Measurements from ENCODE around the gene EYA4. TPM values are rescaled to one million over a fixed set of nuclear protein-coding genes. Genes with fewer than 3 reads are reported as not detected.

Gene EYA4
- polyA plus RNA-seq, 2 of the 4 experiments (the other 2 are of a cell fraction), result 14.4 to 28.3 TPM

GRCh38 chr6:133265066-133265465 lies 23.9 kb downstream of the EYA4 start:
- ChIA-PET POLR2A (no interaction called here), CTCF (no interaction called here)
- TF ChIP-seq EHMT2 (IDR thresholded peaks at IDR 0.05; ENCODE audit: low read depth), result no peak
- no peak overlapping the region for H3K4me3 ChIP-seq
- WGBS (ENCODE audit: missing lambda C conversion rate), result 89% methylated on average over 4 of the region's 4 CpGs
- FAIRE-seq (no peak), DNase-seq (ENCODE audit: low read depth in 1 of 2, low spot score in 1 of 2) (no peak), ATAC-seq (no peak)
- H3K9me3 ChIP-seq, result no peaks in the 10 kb centered on the region
- H3K4me1 ChIP-seq, result no peaks in the 10 kb centered on the region
- H3K4me2 ChIP-seq, result no peak overlapping the region
- H3K27ac ChIP-seq, result no peak overlapping the region

DNA sequence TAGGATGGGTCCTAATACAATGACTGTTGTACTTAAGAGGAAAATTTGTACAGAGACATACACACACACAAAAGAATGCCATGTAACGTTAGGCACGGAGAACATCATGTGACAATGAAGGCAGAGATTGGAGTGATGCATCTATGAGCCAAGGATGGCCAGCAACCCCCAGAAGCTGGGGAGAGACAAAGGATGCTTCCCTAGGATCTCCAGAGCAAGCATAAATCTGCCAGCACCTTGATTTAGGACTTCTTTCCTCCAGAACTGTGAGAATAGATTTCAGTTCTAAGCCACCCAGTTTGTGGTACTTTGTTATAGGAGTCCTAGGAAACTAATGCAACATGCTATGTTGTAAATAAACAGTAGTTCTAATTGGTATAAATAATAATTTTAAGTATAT lies 25.0 kb downstream of the EYA4 start:
- POLR2A ChIA-PET, result no interaction called here
- H3K4me2 ChIP-seq, result no peak overlapping the region

DNA sequence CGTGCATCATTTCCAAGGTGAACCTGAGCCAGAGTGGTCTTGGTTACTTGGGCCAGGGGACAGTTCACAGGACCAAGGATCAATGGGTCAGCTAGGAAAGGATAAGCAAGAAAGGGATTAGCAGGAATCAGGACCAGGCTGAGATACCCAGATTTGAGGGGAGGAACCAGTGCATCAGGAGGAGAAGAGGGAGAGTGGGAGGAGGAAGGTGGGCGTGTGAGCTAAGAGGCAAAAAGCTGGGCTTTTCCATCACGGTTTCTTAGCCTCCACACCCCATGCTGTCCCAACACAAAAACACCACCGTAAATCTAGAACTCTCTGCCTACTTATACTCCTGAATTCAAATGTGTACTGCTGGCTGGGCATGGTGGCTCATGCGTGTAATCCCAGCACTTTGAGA lies 27.5 kb downstream of the EYA4 start:
- ATAC-seq, result no peak
- no peak for DNase-seq (ENCODE audit: low read depth in 1 of 2, low spot score in 1 of 2)
- Histone ChIP-seq H3K4me3 (no peak overlapping the region), H3K9me3 (peaks cover 6% of the 10 kb centered on the region; the same call in 1 of the 3 replicates), H3K27ac (no peak overlapping the region), H3K4me2 (no peak overlapping the region), H3K4me1 (no peaks in the 10 kb centered on the region)
- CTCF ChIA-PET, result no interaction called here
- POLR2A ChIA-PET, result no interaction called here
- FAIRE-seq, result no peak
- TF ChIP-seq ZC3H11A (IDR thresholded peaks at IDR 0.05), result no peak
- TF ChIP-seq CTCF (IDR thresholded peaks at IDR 0.05), result no peak
- TF ChIP-seq FOXS1 (CRISPR knock-in tag; IDR thresholded peaks at IDR 0.05), result no peak
- TF ChIP-seq CBX2 (IDR thresholded peaks at IDR 0.05; ENCODE audit: borderline replicate concordance, low read depth), result no peak
- TF ChIP-seq, protein P1, sequence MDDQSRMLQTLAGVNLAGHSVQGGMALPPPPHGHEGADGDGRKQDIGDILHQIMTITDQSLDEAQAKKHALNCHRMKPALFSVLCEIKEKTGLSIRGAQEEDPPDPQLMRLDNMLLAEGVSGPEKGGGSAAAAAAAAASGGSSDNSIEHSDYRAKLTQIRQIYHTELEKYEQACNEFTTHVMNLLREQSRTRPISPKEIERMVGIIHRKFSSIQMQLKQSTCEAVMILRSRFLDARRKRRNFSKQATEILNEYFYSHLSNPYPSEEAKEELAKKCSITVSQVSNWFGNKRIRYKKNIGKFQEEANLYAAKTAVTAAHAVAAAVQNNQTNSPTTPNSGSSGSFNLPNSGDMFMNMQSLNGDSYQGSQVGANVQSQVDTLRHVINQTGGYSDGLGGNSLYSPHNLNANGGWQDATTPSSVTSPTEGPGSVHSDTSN (IDR thresholded peaks at IDR 0.05), result no peak
- TF ChIP-seq MAX (IDR thresholded peaks at IDR 0.05), result no peak
- no peak for TF ChIP-seq RARB (CRISPR knock-in tag; IDR thresholded peaks at IDR 0.05)
- 92% methylated on average over 5 of the region's 5 CpGs for WGBS (ENCODE audit: missing lambda C conversion rate)

More for the DNA sequence above, 25.0 kb downstream of the EYA4 start:
- Histone ChIP-seq H3K9me3 (no peaks in the 10 kb centered on the region), H3K27ac (no peak overlapping the region), H3K4me1 (no peaks in the 10 kb centered on the region), H3K4me3 (no peak overlapping the region)
- FAIRE-seq (no peak), ATAC-seq (no peak), DNase-seq (ENCODE audit: low read depth in 1 of 2, low spot score in 1 of 2) (no peak)
- no peak for TF ChIP-seq E2F6 (IDR thresholded peaks at IDR 0.05; ENCODE audit: borderline replicate concordance, low read depth)
- no peak for TF ChIP-seq RARB (CRISPR knock-in tag; IDR thresholded peaks at IDR 0.05)
- no peak for TF ChIP-seq KDM1A (IDR thresholded peaks at IDR 0.05; ENCODE audit: low read depth)
- TF ChIP-seq PHF8 (IDR thresholded peaks at IDR 0.05; ENCODE audit: borderline replicate concordance, low read depth), result no peak
- TF ChIP-seq RCOR1 (IDR thresholded peaks at IDR 0.05; ENCODE audit: low read depth, low read length), result no peak
- TF ChIP-seq POLR2A (IDR thresholded peaks at IDR 0.05; ENCODE audit: low read length), result no peak
- TF ChIP-seq BHLHE40 (IDR thresholded peaks at IDR 0.05; ENCODE audit: low read depth, low read length), result no peak
- TF ChIP-seq, protein P1 (IDR thresholded peaks at IDR 0.05), result no peak
- TF ChIP-seq REST (IDR thresholded peaks at IDR 0.05), result no peak
- TF ChIP-seq EP300 (IDR thresholded peaks at IDR 0.05), result no peak
- TF ChIP-seq JUNB (IDR thresholded peaks at IDR 0.05), result no peak
- TF ChIP-seq HDAC2 (IDR thresholded peaks at IDR 0.05), result no peak
- no peak for TF ChIP-seq HOXB5 (CRISPR knock-in tag; IDR thresholded peaks at IDR 0.05)
- no peak for TF ChIP-seq CBX8 (IDR thresholded peaks at IDR 0.05)
- no peak for TF ChIP-seq NR3C1 (IDR thresholded peaks at IDR 0.05)
- WGBS (ENCODE audit: missing lambda C conversion rate), result 84% methylated on average over 2 of the region's 2 CpGs
- CTCF ChIA-PET, result no interaction called here
